Uterus (tissue), 4 donors: ENCODE results near the gene LY6G6F. TPM values are rescaled to one million over a fixed set of nuclear protein-coding genes. Genes with fewer than 3 reads are reported as not detected.

Experiments
- DNase-seq, 2 donors: peaks; one replicate each; pipeline ENCODE4 v3.0.0-alpha.2; 2019 to 2020
- H3K27ac ChIP-seq, 2 donors: fragments of 200-600 bp; sonication (generic); 1 replicate in 1 of 2; 2 replicates in 1 of 2; pipeline ENCODE4 v1.5.1; 2016 to 2018
- H3K27me3 ChIP-seq, 2 donors: fragments of 200-600 bp; sonication (generic); one replicate each; pipeline ENCODE4 v1.5.1; 2018 to 2019; ENCODE audit warnings: control low read depth in 1 of 2
- H3K36me3 ChIP-seq, 2 donors: fragments of 200-600 bp; sonication (generic); one replicate each; pipeline ENCODE4 v1.5.1; 2019; ENCODE audit warnings: control low read depth in 1 of 2
- H3K4me1 ChIP-seq, 2 donors: fragments of 200-600 bp; sonication (generic); one replicate each; pipeline ENCODE4 v1.5.1; 2018 to 2019; ENCODE audit warnings: control low read depth in 1 of 2
- H3K4me3 ChIP-seq, 2 donors: fragments of 200-600 bp; sonication (generic); 1 replicate in 1 of 2; 2 replicates in 1 of 2; pipeline ENCODE4 v1.5.1; 2018 to 2019; ENCODE audit warnings: mild to moderate bottlenecking in 1 of 2
- H3K9me3 ChIP-seq, 2 donors: fragments of 200-600 bp; sonication (generic); one replicate each; pipeline ENCODE4 v1.5.1; 2019; ENCODE audit warnings: control low read depth in 1 of 2
- POLR2A ChIP-seq, 2 donors: fragments of 450-650 bp; IDR thresholded peaks; one replicate each; pipeline ENCODE4 v1.6.1; 2016; ENCODE audit warnings: antibody characterized with exemption in 2 of 2, mild to moderate bottlenecking in 1 of 2, moderate library complexity in 1 of 2
- intact Hi-C: fragments of 100-400 bp; cut with DNase I; formaldehyde crosslinking; loops from one replicate; pipeline ENCODE4 v1.15.1; 2023; ENCODE audit warnings: low total_unique reads
- total RNA-seq, 4 donors: library from RNA; depleted of rRNA in 3 of 4; stranded (reverse); fragments of >200 nt in 3 of 4; gene quantifications; one replicate each; pipeline versions ENCODE4 v1.1.0 to v1.2.4, GENCODE V29; 2014 to 2023
- TF ChIP-seq, protein P1 (sequence below), 4 experiments: fragments of 200-600 bp in 2 of 4; fragments of 450-650 bp in 2 of 4; sonication (generic) in 2 of 4; IDR thresholded peaks; one replicate each; pipeline ENCODE4 v1.5.1; 2016 to 2019; ENCODE audit warnings: antibody characterized with exemption in 4 of 4, mild to moderate bottlenecking in 2 of 4, moderate library complexity in 1 of 4
- donor health status: DM: yes; HTN: yes; CAD: no.

LY6G6F gene
- total RNA-seq, 4 donors from 2014 or later = not detected

DNA sequence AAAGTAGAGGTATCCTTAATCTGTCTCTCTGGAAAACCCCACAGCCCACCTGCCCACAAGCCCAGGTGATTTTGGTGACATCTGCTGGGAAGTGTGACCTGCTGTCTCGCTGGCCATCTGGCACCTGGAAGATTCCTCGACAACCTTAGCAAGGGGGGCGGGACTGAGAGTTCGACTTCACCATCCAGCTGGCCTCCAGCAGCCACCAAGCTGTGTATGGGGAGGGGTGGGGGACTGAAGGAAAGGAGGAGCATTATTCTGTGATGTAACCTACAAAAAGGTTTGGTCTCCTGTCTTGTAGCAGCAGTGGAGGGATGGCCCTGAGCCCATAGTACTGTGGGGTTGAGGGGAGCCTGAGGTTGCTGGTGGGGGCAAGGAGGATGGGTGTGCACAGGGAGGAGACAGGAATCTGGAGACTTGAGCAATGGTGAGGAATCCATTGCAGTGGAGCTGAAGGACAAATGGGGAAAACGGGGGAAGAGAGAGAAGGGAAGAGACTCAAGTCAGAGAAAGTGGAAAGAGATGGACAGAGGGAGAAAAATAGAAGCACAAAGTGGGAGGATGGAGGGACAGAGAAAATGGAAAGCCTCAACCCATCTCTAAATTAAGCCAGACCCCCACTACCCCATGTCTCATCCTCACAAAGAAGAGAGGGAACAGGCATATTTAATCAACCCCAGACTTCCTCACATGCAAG, 4.0 kb downstream of the LY6G6F start:
- intact Hi-C loops = no loop called here
- no peaks in the 10 kb centered on the region for H3K27me3 ChIP-seq
- TF ChIP-seq POLR2A (IDR thresholded peaks at IDR 0.05) = no peak
- TF ChIP-seq, protein P1, sequence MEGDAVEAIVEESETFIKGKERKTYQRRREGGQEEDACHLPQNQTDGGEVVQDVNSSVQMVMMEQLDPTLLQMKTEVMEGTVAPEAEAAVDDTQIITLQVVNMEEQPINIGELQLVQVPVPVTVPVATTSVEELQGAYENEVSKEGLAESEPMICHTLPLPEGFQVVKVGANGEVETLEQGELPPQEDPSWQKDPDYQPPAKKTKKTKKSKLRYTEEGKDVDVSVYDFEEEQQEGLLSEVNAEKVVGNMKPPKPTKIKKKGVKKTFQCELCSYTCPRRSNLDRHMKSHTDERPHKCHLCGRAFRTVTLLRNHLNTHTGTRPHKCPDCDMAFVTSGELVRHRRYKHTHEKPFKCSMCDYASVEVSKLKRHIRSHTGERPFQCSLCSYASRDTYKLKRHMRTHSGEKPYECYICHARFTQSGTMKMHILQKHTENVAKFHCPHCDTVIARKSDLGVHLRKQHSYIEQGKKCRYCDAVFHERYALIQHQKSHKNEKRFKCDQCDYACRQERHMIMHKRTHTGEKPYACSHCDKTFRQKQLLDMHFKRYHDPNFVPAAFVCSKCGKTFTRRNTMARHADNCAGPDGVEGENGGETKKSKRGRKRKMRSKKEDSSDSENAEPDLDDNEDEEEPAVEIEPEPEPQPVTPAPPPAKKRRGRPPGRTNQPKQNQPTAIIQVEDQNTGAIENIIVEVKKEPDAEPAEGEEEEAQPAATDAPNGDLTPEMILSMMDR (IDR thresholded peaks at IDR 0.05) = no peak
- H3K4me1 ChIP-seq = no peaks in the 10 kb centered on the region
- no peaks in the 10 kb centered on the region for H3K36me3 ChIP-seq
- no peak overlapping the region for H3K27ac ChIP-seq
- DNase-seq = no peak
- H3K4me3 ChIP-seq = no peak overlapping the region
- H3K9me3 ChIP-seq = no peaks in the 10 kb centered on the region

DNA sequence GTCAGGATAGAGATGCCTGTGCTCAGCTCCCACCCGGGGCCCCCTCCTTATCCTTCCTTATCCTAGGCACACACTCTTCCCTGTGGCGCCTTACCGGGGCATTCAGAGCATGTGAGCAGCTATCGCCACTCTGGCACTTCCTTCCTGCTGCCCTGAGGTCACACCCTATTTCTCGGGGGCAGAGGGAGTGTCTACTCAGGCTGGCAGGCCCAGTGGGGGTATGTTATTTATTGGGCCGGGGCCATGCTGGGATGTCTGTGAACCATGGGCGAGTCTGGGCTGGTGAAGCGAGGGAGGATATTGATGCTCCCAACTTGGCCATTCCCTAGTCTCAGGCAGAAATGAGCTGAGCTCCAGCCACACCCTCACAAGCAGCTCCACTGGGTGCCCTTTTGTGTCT, 4.6 kb downstream of the LY6G6F start:
- Histone ChIP-seq H3K27ac (no peak overlapping the region), H3K4me3 (no peak overlapping the region), H3K36me3 (no peaks in the 10 kb centered on the region), H3K27me3 (no peaks in the 10 kb centered on the region), H3K4me1 (no peaks in the 10 kb centered on the region), H3K9me3 (no peaks in the 10 kb centered on the region)
- DNase-seq = no peak
- TF ChIP-seq, protein P1 (IDR thresholded peaks at IDR 0.05) = no peak
- no peak for TF ChIP-seq POLR2A (IDR thresholded peaks at IDR 0.05)
- intact Hi-C loops = no loop called here

DNA sequence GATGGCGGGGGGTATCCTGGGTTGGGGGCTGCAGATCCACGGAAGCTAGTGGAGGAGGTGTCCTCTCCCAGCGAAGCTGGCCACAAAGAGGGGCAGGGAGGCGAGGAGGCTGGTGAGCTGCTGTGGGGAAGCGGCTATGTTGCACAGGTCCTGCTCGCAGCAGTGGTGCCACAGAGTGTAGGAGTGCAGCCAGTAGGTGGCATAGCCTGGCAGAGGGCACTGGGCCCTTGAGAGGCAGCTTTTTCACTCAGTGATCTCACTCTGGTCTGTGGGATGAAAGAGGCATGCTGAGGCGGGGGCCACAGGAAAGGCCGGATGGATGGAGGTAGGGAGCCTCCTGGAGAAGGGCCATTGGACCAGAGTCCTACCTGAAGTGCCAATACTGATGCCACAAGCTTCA, 5.6 kb downstream of the LY6G6F start:
- Histone ChIP-seq H3K4me3 (no peak overlapping the region), H3K4me1 (no peaks in the 10 kb centered on the region), H3K27me3 (no peaks in the 10 kb centered on the region), H3K9me3 (no peaks in the 10 kb centered on the region), H3K27ac (no peak overlapping the region), H3K36me3 (no peaks in the 10 kb centered on the region)
- intact Hi-C loops = no loop called here
- no peak for DNase-seq
- TF ChIP-seq, protein P1 (IDR thresholded peaks at IDR 0.05) = no peak
- TF ChIP-seq POLR2A (IDR thresholded peaks at IDR 0.05) = no peak

DNA sequence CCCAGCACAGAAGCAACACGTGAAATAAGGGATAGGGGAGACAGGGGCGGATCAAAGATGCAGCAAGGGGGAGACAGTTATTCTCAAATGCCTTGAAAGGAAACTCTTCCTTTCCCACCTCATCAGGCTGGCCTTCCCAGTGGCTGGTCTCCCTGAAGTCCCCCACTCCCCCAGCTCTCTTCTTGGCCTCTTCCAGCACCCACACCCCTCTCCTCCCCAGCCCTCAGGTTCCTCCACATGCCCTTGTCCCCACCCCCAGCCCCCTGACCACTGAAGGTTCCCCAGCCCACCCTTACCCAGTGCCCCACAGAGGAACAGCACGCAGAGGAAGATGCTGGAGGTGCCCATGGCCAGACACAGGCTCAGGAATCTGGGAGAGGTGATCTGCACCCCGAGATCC, 6.8 kb downstream of the LY6G6F start:
- TF ChIP-seq POLR2A (IDR thresholded peaks at IDR 0.05) = no peak
- TF ChIP-seq, protein P1 (IDR thresholded peaks at IDR 0.05) = no peak
- no peaks in the 10 kb centered on the region for H3K4me1 ChIP-seq
- DNase-seq = no peak
- no peaks in the 10 kb centered on the region for H3K27me3 ChIP-seq
- H3K27ac ChIP-seq = no peak overlapping the region
- no peaks in the 10 kb centered on the region for H3K9me3 ChIP-seq
- intact Hi-C loops = no loop called here
- no peak overlapping the region for H3K4me3 ChIP-seq
- H3K36me3 ChIP-seq = no peaks in the 10 kb centered on the region

DNA sequence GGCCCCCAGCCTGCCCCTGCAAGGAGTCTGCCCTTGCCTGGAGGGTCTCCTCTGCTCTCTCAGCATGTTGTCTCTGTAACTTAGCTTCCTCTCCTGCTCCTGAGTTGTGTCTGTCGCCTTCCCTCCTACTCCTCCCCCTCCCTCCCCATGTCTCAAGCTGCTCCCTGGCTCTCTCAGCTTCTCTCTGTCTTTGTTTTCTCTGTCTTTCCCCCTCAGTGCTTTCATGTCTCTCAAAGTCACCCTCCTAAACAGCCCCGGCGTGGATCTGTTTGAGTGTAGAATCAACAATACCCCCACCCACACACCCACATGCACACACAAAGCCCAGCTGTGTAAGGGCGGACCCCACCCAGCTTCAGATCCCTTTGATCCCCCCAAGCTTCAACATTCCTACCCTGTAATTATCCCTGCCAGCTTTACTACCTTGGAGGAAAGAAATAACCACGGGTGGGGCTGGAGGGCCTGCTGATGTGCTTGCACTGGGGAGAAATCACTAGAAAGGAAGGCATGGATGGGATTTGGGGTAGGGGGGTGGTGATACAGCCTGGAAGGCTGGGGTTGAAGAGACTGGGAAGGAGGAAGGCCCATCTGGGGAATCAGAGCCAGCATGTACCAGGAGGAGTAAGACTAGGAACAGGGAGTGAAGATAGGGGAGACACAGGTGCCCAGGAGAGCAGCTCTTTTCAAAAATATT, 7.5 kb downstream of the LY6G6F start:
- intact Hi-C loops = no loop called here
- DNase-seq = no peak
- Histone ChIP-seq H3K27ac (no peak overlapping the region), H3K4me3 (no peak overlapping the region), H3K4me1 (no peaks in the 10 kb centered on the region), H3K27me3 (no peaks in the 10 kb centered on the region), H3K36me3 (no peaks in the 10 kb centered on the region), H3K9me3 (no peaks in the 10 kb centered on the region)
- TF ChIP-seq, protein P1 (IDR thresholded peaks at IDR 0.05) = no peak
- TF ChIP-seq POLR2A (IDR thresholded peaks at IDR 0.05) = no peak
